ENCODE data around the gene LRRC74A.
A peak's percentile ranks its signal among the peaks of the same experiment; 100 is the strongest.

Gene LRRC74A

GRCh38 chr14:76810953-76811400, 15.2 kb upstream of the LRRC74A start:
- DNase-seq: peak; percentile 5

DNA sequence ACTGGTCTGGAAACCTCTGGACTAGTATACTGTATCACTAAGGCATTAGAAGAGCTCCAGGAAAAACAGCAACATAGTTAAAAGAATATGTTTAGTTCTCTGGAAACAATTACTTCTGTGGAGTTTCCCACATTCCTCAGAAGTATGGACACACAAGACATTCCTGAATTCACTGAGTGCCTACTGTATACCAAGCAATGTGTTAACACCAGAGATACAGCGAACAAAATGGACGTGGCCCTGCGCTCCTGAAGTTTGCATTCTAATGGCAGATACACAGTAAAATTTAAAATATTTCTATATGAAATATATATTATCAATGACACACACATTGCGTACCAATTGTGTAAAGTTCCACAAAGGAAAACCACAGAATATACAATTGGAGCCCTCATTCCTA, 14.6 kb upstream of the LRRC74A start:
- DNase-seq: no peak

- DNase-seq: no peak
Observed at GRCh38 chr14:76812093-76812421, 14.2 kb upstream of the LRRC74A start.

GRCh38 chr14:76812422-76813383, 13.5 kb upstream of the LRRC74A start, which contains the start of gene ANGEL1:
Gene ANGEL1, minus strand, starts transcription at chr14:76812882. Its CDS starts 55 bp downstream, at chr14:76812827.
- peak; percentile 98 for DNase-seq

DNA sequence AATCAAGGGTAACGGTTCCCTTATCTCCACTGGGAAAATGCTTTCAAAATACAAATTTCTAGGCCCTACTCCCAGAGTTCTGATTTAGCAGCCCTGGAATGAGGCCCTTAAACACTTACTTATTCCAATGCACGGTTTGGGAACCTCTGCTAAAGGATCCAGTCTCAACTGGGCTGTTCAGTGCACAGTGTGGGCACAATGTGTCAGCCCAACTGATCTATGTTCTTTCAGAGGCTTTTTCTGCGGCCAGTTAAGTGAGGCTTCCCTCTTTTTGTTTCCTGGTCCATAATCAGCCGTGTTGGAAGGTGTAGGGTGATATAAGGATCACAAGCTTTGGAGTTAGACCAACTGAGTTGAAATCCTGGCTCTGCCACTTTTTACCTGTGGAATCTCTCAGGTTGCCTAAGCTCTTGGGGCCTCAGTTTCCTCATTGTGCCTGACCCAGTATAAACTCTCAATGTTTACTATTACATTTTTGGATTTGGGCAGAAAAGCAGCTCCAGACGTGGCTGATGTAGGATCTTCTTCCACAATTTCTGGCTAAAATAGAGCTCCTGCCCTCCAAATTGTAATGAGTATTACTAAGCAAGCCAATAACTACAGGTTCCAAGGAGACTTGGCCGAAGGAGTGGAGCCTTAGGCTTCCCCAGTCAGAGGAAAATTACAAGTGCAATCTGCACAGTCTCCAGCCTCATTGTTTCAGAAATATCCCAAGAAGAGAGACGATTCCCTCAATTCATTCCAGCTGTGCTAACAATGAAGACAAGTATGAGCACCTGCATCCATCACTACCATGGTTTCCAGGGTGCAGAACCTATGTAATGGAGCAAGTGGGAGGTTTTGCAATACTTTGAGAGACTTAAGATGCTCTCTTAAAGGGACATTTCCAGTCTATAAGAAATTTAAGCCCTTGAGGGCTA, 11.2 kb upstream of the LRRC74A start:
- no peak for DNase-seq

- DNase-seq: no peak
Observed at GRCh38 chr14:76820700-76821099, 5.5 kb upstream of the LRRC74A start.

DNA sequence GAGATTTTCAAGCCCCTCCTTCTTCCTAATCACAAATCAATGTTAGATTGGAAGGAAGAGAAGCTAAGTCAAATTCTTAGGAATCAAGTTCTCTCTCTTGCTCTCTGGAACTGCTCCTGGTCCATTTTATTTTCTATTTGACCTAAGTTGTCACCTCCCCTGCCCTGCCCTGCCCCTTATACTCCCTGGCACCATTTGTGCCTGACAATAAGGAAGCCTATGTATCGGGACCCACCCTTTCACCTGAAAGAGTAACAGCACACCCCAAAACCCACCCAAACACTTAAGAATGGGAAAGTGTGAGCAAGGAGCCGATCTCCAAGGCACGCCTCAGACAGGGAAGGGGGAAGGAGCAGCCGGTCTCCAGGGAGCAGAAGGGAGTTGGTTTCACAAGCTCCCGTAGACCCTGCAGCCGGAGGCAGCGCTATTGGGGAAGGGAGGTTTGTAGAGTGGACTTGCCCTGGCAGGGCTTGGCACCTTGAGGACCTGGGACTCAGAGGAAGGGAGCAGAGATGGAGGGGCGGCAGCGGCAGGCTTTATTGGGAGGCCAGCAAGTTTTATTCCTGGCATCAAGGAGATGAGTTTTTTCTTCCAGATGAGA, 1.6 kb downstream of the LRRC74A start:
- no peak for DNase-seq

DNA sequence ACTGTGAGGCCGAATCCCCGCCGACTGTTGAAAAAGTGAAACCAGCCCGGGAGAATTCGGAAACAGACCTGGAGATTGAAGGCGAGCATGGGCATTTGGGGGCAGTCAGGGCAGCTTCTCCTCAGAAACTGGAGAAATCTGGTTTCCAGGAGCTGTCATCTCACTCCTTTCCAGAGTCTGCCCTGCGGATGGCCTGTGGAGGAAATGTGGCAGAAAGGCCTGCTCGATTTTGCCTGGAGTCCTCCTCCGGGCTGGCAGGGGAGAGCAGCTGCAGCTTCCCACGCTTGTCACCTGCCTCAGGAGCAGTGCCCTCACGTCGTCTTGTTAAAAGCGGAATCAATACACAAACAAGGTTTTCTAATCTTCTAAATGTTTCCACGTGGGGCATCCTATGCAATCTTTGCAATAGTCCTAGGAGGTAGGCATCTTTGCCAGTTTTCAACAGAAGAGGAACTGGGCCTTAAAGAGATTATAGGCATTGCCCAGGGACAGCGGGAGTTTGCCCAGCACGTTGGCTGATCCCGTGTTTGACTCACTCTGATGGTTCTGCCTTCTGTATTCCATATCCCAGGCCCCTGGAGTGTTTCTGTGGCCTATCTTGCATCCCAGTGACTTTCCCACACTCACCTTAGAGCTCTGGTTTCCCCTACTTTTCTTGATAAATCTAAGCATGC, 2.3 kb downstream of the LRRC74A start:
- DNase-seq: no peak

DNA sequence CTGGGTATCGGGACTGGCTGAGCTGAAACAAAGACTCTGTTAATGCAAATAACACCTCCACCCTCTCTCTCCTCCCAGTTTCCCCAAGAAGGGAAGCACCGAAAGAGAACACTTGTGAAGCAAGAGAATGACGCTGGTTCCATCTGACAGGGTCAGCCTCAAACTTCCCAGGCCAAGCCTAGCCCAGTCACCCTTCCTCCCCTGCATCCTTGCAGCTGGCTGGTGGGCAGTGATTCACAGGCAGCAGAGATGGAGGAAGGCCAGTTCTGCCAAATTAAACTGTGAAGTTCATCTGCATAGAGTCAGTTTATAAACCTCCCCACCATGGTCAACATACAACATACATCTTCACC, 2.8 kb downstream of the LRRC74A start:
- no peak for DNase-seq

DNA sequence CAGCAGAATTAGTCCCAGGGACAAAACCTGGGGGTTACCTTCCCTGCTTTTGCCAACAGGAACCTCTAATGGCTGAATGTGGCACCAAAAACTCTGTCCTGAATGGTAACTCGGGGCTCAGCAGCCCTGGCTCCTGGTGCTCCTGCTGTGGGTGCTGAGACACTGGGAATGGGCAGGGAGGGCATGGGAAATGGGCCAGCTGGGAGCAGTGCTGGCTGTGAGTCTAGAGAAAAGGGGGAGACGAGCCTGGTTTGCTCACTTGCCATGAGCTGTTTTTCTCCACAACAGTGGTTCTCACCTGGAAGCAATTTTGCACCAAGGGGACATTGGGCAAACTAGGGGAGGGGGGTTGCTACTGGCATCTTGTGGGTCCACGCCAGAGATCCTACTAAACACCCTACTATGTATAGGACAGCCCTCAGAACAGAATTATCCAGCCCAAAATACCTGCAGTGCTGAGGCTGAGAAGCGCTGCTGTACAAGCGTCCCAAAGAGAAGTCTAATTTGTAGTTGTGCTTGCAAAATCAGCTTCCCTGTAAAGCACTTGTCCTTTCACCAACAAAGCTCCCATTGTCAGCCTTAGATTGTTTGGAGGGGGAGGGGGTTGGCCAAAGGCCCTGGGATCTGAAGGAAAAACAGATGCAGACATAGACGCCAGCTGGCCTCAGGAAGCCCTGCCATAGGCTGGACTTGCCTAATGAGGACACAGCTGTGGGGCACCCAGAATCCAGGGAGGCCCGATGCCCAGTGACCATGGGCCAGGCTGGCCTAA, 3.6 kb downstream of the LRRC74A start:
- DNase-seq: no peak

- DNase-seq: no peak
Observed at GRCh38 chr14:76830556-76830955, 4.3 kb downstream of the LRRC74A start.

GRCh38 chr14:76832503-76832988, 6.3 kb downstream of the LRRC74A start:
- no peak for DNase-seq

DNA sequence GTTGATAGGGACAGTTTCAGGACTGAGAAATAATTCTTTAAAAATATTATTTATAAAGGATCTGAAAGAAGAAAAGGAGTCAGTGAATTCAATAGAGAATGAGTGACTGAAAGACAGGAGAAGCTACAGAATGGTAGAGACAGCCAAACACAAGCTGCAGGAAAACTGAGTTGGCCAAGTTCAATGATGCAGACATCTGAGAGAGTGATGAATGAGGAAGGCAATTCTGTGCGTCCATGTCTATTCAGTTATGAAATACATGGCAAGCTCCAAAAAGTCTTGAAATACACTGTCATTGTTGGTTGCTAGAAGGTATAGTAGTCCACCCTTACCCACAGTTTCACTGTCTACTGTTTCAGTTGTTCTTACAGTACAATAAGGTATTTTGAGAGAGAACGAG, 6.8 kb downstream of the LRRC74A start:
- DNase-seq: no peak

- no peak for DNase-seq
Observed at GRCh38 chr14:76834241-76834661, 8.0 kb downstream of the LRRC74A start.

GRCh38 chr14:76836029-76836630, 9.9 kb downstream of the LRRC74A start:
- no peak for DNase-seq

DNA sequence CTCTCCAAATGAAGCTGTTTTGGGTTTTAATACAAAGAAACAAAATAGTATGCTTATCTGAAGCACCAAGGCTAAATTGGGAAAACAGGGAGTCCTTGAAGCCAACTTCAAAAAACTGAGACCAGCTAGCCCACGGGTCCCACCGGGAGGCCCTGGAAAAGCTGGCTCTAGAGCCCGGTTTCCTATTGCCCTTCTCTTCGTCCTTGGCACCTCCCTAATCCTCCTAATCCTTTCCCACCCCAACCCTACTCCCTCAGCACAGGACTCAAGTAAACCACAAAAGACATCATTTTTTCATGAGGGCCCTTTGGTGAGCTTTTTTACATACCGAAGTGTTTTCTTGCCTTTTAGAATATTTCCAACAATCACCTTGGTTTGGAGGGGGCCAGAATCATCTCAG, 11.3 kb downstream of the LRRC74A start:
- no peak for DNase-seq

- DNase-seq: no peak
Observed at GRCh38 chr14:76842414-76842813, 16.2 kb downstream of the LRRC74A start.

DNA sequence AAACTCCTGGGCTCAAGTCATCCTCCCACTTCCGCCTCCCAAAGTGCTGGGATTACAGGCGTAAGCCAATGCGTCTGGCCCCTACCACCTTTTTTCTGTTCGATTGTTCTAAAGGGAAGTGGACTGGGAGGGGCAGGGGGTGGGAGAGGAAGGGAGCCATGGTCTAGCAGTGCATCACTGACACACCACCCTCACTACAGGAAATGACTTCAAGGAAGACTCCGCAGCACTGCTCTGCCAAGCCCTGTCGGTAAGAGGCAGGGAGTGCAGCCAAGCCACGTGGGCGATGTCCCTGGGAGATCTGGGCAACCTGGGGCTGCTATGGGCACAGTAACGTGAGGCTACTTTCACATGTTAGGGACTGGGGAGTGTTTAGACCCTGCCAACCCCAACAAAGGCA, 18.0 kb downstream of the LRRC74A start:
- DNase-seq: peak; percentile 44

- no peak for DNase-seq
Observed at GRCh38 chr14:76846331-76847047, 20.3 kb downstream of the LRRC74A start.

GRCh38 chr14:76848879-76849278, 22.7 kb downstream of the LRRC74A start:
- no peak for DNase-seq

GRCh38 chr14:76855066-76855465, 28.9 kb downstream of the LRRC74A start:
- no peak for DNase-seq
